Transverse colon (tissue), 3 donors: ENCODE results near the gene RSPRY1.

ENCODE experiments used
- POLR2A ChIP-seq: fragments of 450-650 bp; IDR thresholded peaks from one replicate; pipeline ENCODE4 v1.6.1; 2016; ENCODE audit warnings: antibody characterized with exemption, mild to moderate bottlenecking, moderate library complexity
- TF ChIP-seq, protein P1 (sequence below), 5 experiments: fragments of 200-600 bp in 3 of 5; fragments of 450-650 bp in 2 of 5; sonication (generic) in 3 of 5; IDR thresholded peaks; 1 replicate in 2 of 5; 2 replicates in 3 of 5; pipeline ENCODE4 v1.5.1; 2016 to 2017; ENCODE audit warnings: antibody characterized with exemption in 5 of 5, inconsistent platforms in 3 of 5, mild to moderate bottlenecking in 2 of 5, moderate library complexity in 1 of 5

GRCh38 chr16:57216968-57217367 lies 30.8 kb downstream of the RSPRY1 start:
- TF ChIP-seq, protein P1, sequence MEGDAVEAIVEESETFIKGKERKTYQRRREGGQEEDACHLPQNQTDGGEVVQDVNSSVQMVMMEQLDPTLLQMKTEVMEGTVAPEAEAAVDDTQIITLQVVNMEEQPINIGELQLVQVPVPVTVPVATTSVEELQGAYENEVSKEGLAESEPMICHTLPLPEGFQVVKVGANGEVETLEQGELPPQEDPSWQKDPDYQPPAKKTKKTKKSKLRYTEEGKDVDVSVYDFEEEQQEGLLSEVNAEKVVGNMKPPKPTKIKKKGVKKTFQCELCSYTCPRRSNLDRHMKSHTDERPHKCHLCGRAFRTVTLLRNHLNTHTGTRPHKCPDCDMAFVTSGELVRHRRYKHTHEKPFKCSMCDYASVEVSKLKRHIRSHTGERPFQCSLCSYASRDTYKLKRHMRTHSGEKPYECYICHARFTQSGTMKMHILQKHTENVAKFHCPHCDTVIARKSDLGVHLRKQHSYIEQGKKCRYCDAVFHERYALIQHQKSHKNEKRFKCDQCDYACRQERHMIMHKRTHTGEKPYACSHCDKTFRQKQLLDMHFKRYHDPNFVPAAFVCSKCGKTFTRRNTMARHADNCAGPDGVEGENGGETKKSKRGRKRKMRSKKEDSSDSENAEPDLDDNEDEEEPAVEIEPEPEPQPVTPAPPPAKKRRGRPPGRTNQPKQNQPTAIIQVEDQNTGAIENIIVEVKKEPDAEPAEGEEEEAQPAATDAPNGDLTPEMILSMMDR (IDR thresholded peaks at IDR 0.05): no peak
- no peak for TF ChIP-seq POLR2A
